H9 (cell line): ENCODE results near the gene MICOS13. TPM values are rescaled to one million over a fixed set of nuclear protein-coding genes. Genes with fewer than 3 reads are reported as not detected.

Source experiments
- DNase-seq: peaks from one replicate; pipeline ENCODE4 v3.0.0-alpha.2; 2017
- H2AFZ ChIP-seq: one replicate; pipeline ENCODE4 v1.6.1; 2013; ENCODE audit warnings: mild to moderate bottlenecking, low read length, control low read depth, moderate library complexity
- H2AK5ac ChIP-seq: 2 replicates; pipeline ENCODE4 v1.6.1; 2013; ENCODE audit warnings: low read length, control low read depth, mixed read lengths; ENCODE audit not compliant: insufficient read length
- H2BK120ac ChIP-seq: one replicate; pipeline ENCODE4 v1.6.1; 2013; ENCODE audit warnings: low read depth, mild to moderate bottlenecking, low read length, control low read depth, inconsistent platforms; ENCODE audit not compliant: poor library complexity, severe bottlenecking
- H2BK12ac ChIP-seq: 2 replicates; pipeline ENCODE4 v1.6.1; 2013; ENCODE audit warnings: low read length, control low read depth, mixed read lengths, low read depth; ENCODE audit not compliant: insufficient read length
- H2BK15ac ChIP-seq: 2 replicates; pipeline ENCODE4 v1.6.1; 2013; ENCODE audit warnings: low read depth, low read length, control low read depth
- H2BK20ac ChIP-seq: one replicate; pipeline ENCODE4 v1.6.1; 2013; ENCODE audit warnings: low read depth, mild to moderate bottlenecking, low read length, control low read depth, inconsistent platforms; ENCODE audit not compliant: poor library complexity, severe bottlenecking
- H2BK5ac ChIP-seq: 2 replicates; pipeline ENCODE4 v1.6.1; 2013; ENCODE audit warnings: low read length, control low read depth, mixed read lengths; ENCODE audit not compliant: insufficient read length
- H3K14ac ChIP-seq: 2 replicates; pipeline ENCODE4 v1.6.1; 2013; ENCODE audit warnings: low read length, control low read depth; ENCODE audit not compliant: insufficient read depth
- H3K18ac ChIP-seq: 2 replicates; pipeline ENCODE4 v1.6.1; 2013; ENCODE audit warnings: low read depth, mild to moderate bottlenecking, mixed read lengths, low read length, control low read depth; ENCODE audit not compliant: insufficient read length
- H3K23ac ChIP-seq: 2 replicates; pipeline ENCODE4 v1.6.1; 2013; ENCODE audit warnings: low read length, control low read depth, mixed read lengths, low read depth; ENCODE audit not compliant: insufficient read length
- H3K23me2 ChIP-seq: 2 replicates; pipeline ENCODE4 v1.6.1; 2013; ENCODE audit warnings: low read depth, mild to moderate bottlenecking, mixed read lengths, low read length, control low read depth; ENCODE audit not compliant: insufficient read length, poor library complexity, severe bottlenecking
- H3K27ac ChIP-seq: 2 replicates; pipeline ENCODE4 v1.5.1; 2013; ENCODE audit warnings: low read length, control low read depth, mixed read lengths, low read depth; ENCODE audit not compliant: insufficient read length
- H3K27me3 ChIP-seq: 2 replicates; pipeline ENCODE4 v1.6.1; 2013; ENCODE audit warnings: low read length, control low read depth, inconsistent platforms; ENCODE audit not compliant: insufficient read depth
- H3K4ac ChIP-seq: 2 replicates; pipeline ENCODE4 v1.6.1; 2013; ENCODE audit warnings: low read depth, mild to moderate bottlenecking, control low read depth, inconsistent platforms, low read length, moderate library complexity
- H3K4me1 ChIP-seq: 2 replicates; pipeline ENCODE4 v1.6.1; 2013; ENCODE audit warnings: low read length, control low read depth, inconsistent platforms; ENCODE audit not compliant: insufficient read depth
- H3K4me2 ChIP-seq: 2 replicates; pipeline ENCODE4 v1.6.1; 2013; ENCODE audit warnings: low read length, control low read depth, mixed read lengths; ENCODE audit not compliant: insufficient read length, insufficient read depth
- H3K56ac ChIP-seq: 2 replicates; pipeline ENCODE4 v1.6.1; 2013; ENCODE audit warnings: low read depth, mild to moderate bottlenecking, mixed read lengths, low read length, control low read depth; ENCODE audit not compliant: insufficient read length
- H3K79me1 ChIP-seq: 2 replicates; pipeline ENCODE4 v1.6.1; 2013; ENCODE audit warnings: low read depth, mild to moderate bottlenecking, moderate library complexity, low read length, control low read depth, inconsistent platforms; ENCODE audit not compliant: insufficient read depth, poor library complexity, severe bottlenecking
- H3K79me2 ChIP-seq: 2 replicates; pipeline ENCODE4 v1.6.1; 2013; ENCODE audit warnings: low read length, control low read depth, inconsistent platforms; ENCODE audit not compliant: insufficient read depth
- H3K9ac ChIP-seq: 2 replicates; pipeline ENCODE4 v1.6.1; 2013; ENCODE audit warnings: low read length, control low read depth, mixed read lengths; ENCODE audit not compliant: insufficient read length; ENCODE audit errors: extremely low read depth
- H3K9me3 ChIP-seq: one replicate; pipeline ENCODE4 v1.6.1; 2013; ENCODE audit warnings: low read depth, low read length, inconsistent platforms; ENCODE audit not compliant: control insufficient read depth
- H3T11ph ChIP-seq: one replicate; pipeline ENCODE4 v1.6.1; 2013; ENCODE audit warnings: mild to moderate bottlenecking, low read length, control low read depth, inconsistent platforms
- H4K20me1 ChIP-seq: one replicate; pipeline ENCODE4 v1.6.1; 2013; ENCODE audit not compliant: control insufficient read depth, insufficient read length, insufficient read depth
- H4K5ac ChIP-seq: 2 replicates; pipeline ENCODE4 v1.6.1; 2013; ENCODE audit warnings: low read depth, mild to moderate bottlenecking, mixed read lengths, low read length, control low read depth; ENCODE audit not compliant: insufficient read length
- H4K8ac ChIP-seq: replicated peaks from 2 replicates; pipeline ENCODE4 v1.6.1; 2013; ENCODE audit warnings: low read length, control low read depth, mixed read lengths, low read depth; ENCODE audit not compliant: insufficient read length
- H4K91ac ChIP-seq: 2 replicates; pipeline ENCODE4 v1.6.1; 2013; ENCODE audit warnings: low read depth, mild to moderate bottlenecking, moderate library complexity, mixed read lengths, low read length, control low read depth; ENCODE audit not compliant: insufficient read length
- H3K27ac Mint-ChIP-seq, 3 experiments: 2 replicates in 2 of 3; 3 replicates in 1 of 3; pipeline ENCODE4 v1.8.0; 2020 to 2021; ENCODE audit warnings: mixed read lengths in 3 of 3, mild to moderate bottlenecking in 1 of 3, moderate library complexity in 1 of 3
- H3K27me3 Mint-ChIP-seq: 2 replicates; pipeline ENCODE4 v1.8.0; 2021; ENCODE audit warnings: low read depth, mild to moderate bottlenecking, moderate library complexity, mixed read lengths
- H3K36me3 Mint-ChIP-seq, 3 experiments: 2 replicates in 2 of 3; 3 replicates in 1 of 3; pipeline ENCODE4 v1.8.0; 2020 to 2021; ENCODE audit warnings: low read depth in 3 of 3, mixed read lengths in 3 of 3; ENCODE audit not compliant: insufficient read depth in 1 of 3
- H3K4me1 Mint-ChIP-seq, 2 experiments: 2 replicates each; pipeline ENCODE4 v1.8.0; 2020; ENCODE audit warnings: mixed read lengths in 2 of 2
- H3K4me3 Mint-ChIP-seq, 2 experiments: 2 replicates in 1 of 2; 3 replicates in 1 of 2; pipeline ENCODE4 v1.8.0; 2020 to 2021; ENCODE audit warnings: mild to moderate bottlenecking in 2 of 2, mixed read lengths in 2 of 2, moderate library complexity in 1 of 2
- H3K9me3 Mint-ChIP-seq, 2 experiments: 2 replicates in 1 of 2; 3 replicates in 1 of 2; pipeline ENCODE4 v1.8.0; 2020; ENCODE audit warnings: mild to moderate bottlenecking in 2 of 2, mixed read lengths in 2 of 2, moderate library complexity in 1 of 2
- CTCF ChIP-seq: fragments of 200-600 bp; sonication (generic); conservative IDR thresholded peaks from 3 replicates; pipeline ENCODE4 v1.8.0; 2021; ENCODE audit warnings: antibody characterized with exemption, mild to moderate bottlenecking
- WGBS: extraction: QIAGEN DNeasy Blood & Tissue Kit; methylation state at CpG from one replicate; pipeline ENCODE4 v1.1.7; 2013; ENCODE audit warnings: missing lambda C conversion rate, low lambda C conversion rate, mixed read lengths; ENCODE audit not compliant: insufficient read length; ENCODE audit errors: extremely low coverage; 5-methylcytosine and 5-hydroxymethylcytosine counted together
- total RNA-seq: library from RNA; stranded (reverse); gene quantifications from 2 replicates; pipeline ENCODE4 v1.2.1, GENCODE V29; 2021

The MICOS13 gene
- total RNA-seq, 1 experiment from 2014 or later, result 23.8 TPM

- no peak overlapping the region for H2AK5ac ChIP-seq
- H3K4me1 Mint-ChIP-seq, result peaks cover 15 to 23% of the 10 kb centered on the region in 2 experiments
- no peak for TF ChIP-seq CTCF
- no peak overlapping the region for H3K23ac ChIP-seq
- H3K79me2 ChIP-seq, result no peaks in the 10 kb centered on the region
- H3K27me3 Mint-ChIP-seq, result peaks cover 4% of the 10 kb centered on the region
- no peak overlapping the region for H3K18ac ChIP-seq
- H3K27me3 ChIP-seq, result no peaks in the 10 kb centered on the region
- H3K4me1 ChIP-seq, result no peaks in the 10 kb centered on the region; the same call in 1 of the 2 replicates
- peaks cover 0 to 2% of the 10 kb centered on the region in 2 experiments; a peak in 2 of 5 replicates for H3K9me3 Mint-ChIP-seq
- H3K27ac Mint-ChIP-seq, result peak overlapping the region in 2 of 3 experiments; percentile 78 to 91; a peak in 2 of 7 replicates
- no peak overlapping the region for H3T11ph ChIP-seq
- H2BK12ac ChIP-seq, result no peak overlapping the region
- no peaks in the 10 kb centered on the region for H4K20me1 ChIP-seq
- no peak overlapping the region for H3K4me2 ChIP-seq
- H3K23me2 ChIP-seq, result peaks cover 13% of the 10 kb centered on the region
- H2BK5ac ChIP-seq, result no peak overlapping the region
- no peak overlapping the region for H3K4me3 Mint-ChIP-seq
- no peak overlapping the region for H2BK15ac ChIP-seq
- H3K9me3 ChIP-seq, result no peaks in the 10 kb centered on the region
- no peak overlapping the region for H3K14ac ChIP-seq
- no peak overlapping the region for H3K4ac ChIP-seq
- H3K79me1 ChIP-seq, result no peaks in the 10 kb centered on the region
- no peak overlapping the region for H3K27ac ChIP-seq
- H2AFZ ChIP-seq, result no peak overlapping the region
- H4K8ac ChIP-seq, result no peak overlapping the region
- H2BK120ac ChIP-seq, result no peak overlapping the region
- no peak overlapping the region for H3K9ac ChIP-seq
- no CpG with 5 or more reads among the region's 13 CpGs for WGBS
- no peak overlapping the region for H3K56ac ChIP-seq
- H3K36me3 Mint-ChIP-seq, result peaks cover 6 to 17% (median 9%) of the 10 kb centered on the region in 3 experiments; a peak in 5 of 7 replicates
- no peak for DNase-seq
- H2BK20ac ChIP-seq, result no peak overlapping the region
- no peak overlapping the region for H4K91ac ChIP-seq
- H4K5ac ChIP-seq, result no peak overlapping the region
Measured at GRCh38 chr19:5676772-5677105, 3.6 kb downstream of the MICOS13 start.
